ENCODE measurements around the gene XYLT1.

Gene XYLT1

DNA sequence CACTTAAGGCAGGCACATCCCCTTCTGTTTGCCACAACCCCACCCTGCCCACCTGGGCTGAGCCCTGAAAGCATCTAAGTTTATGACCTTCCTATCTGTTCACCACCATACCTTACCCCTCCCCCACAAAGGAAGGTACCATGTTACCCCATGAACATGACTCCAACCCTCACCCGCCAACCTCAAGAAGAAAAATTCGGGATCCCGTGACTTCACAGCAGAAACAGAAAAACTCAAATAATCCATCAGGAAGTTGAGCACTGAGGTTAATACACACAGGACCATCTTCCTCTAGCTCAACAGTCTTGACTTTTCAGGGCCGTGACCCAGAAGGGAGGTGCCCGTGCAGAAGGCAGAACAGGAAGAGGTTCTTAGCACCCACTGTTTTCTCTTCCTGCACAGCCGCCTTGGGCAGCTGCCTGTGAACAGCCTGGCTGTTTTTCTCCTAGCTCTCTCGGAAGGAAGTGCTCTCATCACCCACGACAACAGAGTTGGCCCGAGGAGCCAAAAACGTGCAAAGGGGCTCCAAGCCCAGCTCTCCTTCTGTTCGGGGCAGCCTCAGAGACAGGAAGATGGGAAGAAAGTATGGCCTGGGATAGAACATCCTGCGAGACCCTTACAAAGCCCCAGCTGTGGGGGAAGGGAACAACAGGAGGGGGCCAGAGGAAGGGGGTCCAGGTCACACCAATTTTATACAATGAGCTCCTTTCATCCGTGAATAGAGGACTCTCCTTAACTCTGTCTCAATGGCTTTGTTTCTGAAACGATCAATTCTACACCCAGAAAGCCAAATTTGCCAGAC lies 101.1 kb downstream of the XYLT1 start:
- peak; percentile 27 for DNase-seq

DNA sequence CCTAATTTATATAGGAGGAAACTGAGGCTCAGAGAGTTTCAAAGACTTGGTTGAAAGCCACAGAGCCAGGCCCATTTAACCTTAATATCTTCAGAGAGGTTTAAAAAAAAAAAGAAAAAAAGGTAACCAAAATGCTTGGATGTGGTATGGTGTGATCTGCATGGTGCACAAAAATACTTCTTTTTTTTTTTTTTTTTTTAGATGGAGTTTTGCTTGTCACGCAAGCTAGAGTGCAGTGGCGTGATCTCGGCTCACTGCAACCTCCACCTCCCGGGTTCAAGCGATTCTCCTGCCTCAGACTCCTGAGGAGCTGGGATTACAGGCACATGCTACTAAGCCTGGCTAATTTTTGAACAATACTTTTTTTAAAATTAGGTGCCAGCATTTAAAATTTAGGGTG lies 101.8 kb downstream of the XYLT1 start:
- no peak for DNase-seq

GRCh38 chr16:17368446-17368845 lies 102.3 kb downstream of the XYLT1 start:
- no peak for DNase-seq

DNA sequence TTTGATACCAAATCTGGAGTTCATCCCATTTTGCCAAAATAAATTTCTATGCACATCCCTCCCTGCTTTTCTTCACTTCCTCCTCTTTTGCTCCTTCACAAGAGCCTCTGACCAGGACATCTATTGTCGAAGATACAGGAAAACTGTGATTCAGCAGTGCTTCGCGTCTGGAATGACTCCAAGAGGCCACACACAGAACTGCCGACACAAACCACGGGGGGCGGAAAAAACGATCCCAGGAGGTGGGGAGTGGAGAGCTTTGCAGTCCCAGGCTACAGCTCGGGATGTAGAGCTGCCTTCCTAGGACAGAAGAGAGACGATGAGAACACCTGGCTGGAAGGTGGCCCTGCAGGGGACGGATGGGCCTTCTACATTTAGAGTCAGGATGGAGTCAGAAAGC lies 102.8 kb downstream of the XYLT1 start:
- DNase-seq = no peak

DNA sequence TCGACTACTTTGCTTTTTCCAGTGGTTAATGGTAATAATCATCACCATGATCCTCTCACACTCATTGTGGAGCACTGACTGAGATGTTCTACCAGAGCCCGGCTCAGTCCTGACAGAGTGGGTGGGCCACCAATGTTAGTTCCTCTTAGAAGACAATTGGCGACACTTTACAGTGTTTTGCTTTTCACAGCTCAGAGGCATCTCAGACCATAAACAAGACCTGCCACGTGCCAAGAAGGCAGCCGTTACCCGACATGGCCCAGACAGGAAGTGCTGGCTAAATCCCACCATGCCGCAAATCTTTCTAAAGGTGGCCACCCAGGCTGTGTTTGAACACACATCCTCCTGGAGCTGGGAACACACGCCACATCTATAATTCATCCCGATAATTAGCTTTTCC lies 103.7 kb downstream of the XYLT1 start:
- no peak for DNase-seq

DNA sequence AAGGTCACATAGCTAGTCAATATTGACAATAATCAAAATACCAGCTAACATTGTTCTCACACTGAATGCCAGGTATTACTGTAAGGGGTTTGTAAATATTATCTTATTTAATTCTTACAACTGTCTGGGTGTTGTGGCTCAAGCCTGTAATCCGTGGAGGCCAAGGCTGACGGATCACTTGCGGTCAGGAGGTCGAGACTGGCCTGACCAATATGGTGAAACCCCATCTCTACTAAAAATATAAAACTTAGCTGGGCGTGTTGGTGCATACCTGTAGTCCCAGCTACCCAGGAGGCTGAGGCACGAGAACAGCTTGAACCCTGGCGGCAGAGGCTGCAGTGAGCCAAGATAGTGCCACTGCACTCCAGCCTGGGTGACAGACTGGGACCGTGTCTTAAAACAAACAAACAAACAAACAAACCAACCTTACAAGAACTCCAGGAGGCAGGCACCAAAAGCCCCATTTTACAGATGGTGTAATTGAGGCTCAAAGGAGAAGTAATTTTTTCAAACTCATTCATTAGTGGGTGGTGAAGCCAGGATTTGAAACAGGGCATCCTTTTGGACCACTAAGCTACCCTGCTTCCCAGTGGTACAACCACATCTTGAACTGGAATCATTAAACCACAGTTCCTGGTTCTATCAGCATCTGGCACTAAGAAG lies 104.3 kb downstream of the XYLT1 start:
- DNase-seq = no peak

- no peak for DNase-seq
Measured at GRCh38 chr16:17365591-17366298, 105.0 kb downstream of the XYLT1 start.

GRCh38 chr16:17365211-17365541 lies 105.6 kb downstream of the XYLT1 start:
- DNase-seq = no peak

DNA sequence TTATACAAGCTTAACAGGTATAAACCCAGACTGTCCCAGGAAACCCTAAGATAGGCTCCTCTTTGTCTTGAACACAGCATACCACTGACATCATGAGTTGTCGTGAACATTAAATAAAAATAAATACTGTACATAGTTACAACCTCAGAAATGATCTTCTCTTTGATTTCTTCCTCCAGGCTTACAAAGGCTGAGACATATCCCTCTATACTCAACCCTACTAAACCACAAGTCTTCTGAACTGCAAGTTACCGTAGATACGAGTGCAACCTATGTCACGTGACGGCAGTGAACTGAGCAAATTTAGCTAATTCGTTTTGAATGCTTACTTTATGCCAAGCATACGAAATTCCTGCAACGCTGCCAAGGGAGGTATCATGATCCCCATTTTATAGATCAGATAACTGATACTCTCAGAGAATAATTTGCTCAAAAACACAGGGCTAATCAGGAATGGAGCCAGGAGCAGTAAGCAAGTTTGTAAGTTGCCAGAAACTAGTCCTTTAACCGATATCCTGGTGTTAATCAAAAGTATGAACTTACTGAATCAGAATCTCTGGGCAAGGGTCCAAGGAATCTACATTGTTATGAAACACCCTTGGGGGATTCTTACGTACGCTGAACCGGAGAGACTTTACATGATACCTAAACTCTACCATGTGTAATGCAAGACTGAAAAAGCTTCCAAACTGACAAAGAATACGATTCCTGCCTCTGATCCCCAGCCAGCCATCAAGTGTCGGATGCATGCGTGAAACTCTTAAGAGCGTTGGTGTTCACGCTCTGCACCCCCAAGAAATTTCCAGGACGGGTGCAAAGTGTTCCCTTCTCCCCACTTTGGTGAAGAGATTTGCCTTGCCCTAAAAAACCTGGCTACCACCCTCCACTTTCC lies 106.2 kb downstream of the XYLT1 start:
- no peak for DNase-seq

DNA sequence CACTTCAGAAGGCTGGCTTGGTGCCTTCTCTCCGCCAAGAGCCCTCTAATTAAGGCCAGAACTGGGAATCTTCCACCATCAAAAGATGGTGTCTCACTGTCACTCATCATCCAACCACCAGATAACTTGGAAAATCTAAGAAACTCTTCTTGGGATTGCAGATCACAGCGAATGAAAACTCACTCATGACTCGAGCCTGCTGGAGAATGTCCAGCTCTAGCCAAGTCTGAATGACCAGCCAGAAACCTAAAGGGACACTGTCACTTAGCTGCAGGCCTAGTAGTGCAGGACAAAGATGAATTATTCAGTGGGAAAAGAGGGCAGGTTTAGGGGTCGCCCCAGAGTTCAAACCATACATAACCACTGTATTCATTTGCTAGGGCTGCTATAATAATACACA lies 107.8 kb downstream of the XYLT1 start:
- DNase-seq = no peak

DNA sequence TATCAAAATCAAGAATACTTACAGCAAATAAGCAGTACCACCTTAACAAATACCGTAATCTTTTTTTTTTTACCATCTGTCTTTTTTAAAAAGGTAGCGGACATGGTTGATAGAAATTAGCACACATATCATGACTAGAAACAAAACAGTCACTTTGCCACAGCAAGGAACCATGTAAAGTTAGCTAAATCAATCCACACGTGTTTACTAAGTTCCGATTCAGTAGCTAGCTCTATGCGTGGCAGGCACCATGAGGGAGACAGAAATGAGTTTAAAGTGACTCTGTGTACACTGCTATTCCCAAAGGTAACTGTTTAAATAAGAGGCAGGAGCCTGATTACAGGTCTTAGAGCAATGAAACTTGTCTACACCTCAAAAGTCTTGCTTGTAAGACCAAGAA lies 108.6 kb downstream of the XYLT1 start:
- DNase-seq = no peak

GRCh38 chr16:17360693-17361122 lies 110.1 kb downstream of the XYLT1 start:
- no peak for DNase-seq

DNA sequence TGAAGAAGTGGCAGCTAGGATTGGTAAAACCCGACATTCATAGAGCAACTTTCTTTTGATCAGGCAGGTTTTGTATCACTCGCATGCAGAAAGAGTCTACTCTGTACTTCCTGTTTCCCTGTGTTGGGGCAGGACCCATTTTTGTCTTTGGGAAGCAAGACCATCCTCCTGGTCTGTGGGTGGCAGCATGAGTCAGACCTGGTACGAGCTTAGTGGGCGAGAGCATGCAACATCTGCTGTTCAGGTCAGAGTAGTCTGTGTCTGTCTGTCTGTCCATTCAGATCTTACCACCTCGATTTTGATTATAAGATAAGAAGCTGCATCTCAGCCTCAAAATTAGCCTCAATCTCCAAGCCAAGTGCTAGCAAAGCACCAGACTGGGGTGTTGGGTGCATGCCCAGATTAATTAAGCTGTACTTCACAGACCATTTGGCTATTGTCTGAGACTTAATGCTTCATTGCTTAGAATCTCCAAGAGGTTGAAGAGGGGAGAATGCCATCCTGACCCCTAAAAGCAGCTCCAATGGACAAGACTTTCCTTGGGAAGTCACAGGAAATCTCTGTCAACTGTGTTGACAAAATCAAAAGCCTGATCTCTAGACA lies 110.9 kb downstream of the XYLT1 start:
- peak; percentile 27 for DNase-seq

DNA sequence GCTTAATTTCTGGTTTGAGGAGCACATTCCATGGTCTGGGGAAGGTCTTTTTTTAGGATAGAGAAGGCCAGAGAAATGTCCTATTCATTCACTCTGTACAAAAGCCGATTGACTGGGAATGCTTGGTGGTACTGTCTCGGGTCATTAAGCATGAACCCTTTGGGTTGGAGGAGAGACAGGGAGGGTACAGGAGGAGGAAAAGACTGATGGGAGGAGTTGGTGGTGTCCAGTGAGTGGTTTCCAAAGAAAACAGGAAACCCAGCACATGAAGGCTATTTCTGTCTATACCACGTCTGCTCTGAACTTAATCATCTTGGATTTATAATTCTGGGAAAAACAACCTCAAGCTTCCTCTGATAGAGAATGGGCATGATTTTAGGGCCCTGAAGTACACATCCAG lies 111.9 kb downstream of the XYLT1 start:
- no peak for DNase-seq

DNA sequence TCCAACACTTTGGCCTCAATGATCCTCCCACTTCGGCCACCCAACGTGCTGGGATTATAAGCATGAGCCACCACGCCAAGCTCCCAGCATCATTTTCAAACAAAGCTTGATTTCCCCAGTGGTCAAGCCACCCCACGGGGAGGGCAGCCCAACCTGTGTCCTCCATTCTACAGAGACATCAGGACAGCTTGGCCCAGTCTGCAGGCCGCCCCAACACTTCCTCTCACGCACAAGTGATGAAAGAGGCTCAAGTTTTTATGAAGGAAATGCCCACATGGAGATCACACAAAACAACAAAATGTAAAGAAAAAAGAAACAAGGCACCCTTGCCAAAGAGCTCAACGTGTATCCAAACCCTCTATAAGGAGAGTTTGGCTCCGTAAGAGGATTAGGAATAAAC lies 112.4 kb downstream of the XYLT1 start:
- no peak for DNase-seq

- DNase-seq = no peak
Measured at GRCh38 chr16:17357307-17358062, 113.3 kb downstream of the XYLT1 start.

DNA sequence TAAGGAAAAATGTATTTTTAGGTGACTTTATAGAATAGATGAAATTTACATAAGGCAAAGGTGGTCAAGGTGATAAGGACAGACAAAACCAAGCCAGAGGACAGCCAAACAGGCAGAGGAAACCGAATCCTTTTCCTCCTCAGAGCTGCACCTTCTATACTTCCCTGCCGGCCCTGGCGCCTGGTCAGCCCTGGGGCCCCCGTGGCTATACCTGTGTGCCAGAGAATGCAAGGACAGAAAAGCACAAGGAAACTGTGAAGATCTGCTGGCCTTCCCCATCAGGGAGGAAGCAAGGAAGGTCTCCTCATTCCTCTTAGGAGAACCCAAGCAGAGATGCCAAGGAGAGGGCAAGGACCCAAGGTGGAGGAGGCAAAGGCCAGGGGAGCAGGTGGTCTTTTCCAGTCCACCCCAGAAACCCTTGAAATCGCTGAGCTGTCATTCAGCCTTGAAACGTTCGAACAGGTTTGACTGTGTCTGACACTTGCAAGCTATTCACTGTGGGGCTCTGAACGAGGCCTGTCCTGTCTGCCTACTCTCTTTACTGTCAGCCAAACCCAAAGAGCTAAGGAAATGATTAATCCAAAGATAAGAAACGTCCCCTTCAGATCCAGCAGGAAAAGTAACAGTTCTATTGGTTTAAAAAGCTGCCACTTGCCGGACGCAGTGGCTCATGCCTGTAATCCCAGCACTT lies 114.4 kb downstream of the XYLT1 start:
- DNase-seq = no peak

DNA sequence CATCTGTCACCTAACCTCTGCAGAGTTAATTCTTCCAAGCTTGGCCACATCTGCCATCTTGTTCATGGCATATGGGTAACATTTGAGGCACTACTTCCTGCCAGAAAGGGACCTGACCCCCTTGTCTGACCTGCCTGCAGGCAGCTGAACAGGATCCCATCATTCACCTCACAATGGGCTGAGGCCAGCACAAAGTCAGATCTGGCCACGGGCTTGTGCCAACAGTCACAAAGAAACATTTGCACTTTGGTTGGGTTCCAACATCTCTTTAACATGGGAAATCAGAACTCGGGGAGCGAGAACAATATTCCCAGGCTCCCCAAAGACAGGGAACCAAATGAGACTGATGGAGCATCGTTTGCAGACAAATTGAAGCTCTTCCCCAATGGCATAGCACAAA lies 116.1 kb downstream of the XYLT1 start:
- DNase-seq = no peak

DNA sequence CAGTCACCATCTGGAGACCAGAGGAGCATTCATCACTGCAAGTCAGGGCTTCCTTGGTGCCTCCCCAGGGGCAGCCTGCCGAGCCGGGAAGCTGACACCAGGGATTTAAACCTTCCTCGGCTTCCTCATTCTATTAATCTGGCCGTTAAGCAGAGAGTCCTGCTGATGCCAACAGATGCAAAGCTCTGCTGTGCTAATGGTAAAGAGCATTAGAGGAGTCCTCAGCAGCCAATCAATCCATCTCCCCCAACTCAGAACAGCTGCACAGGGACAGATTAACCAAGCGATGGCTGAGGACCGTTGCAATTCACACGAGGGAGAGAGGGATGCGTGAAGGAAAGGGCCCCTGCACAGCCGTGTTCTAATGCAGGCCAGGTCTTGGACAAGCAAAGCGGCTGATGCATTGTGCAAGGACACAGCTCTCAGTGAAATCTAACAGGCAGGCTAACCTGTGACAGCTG lies 116.6 kb downstream of the XYLT1 start:
- no peak for DNase-seq

- no peak for DNase-seq
Measured at GRCh38 chr16:17353561-17353960, 117.2 kb downstream of the XYLT1 start.

GRCh38 chr16:17351441-17352035 lies 119.2 kb downstream of the XYLT1 start:
- DNase-seq = no peak

Measured in SIG-M5 (cell line).